ENCODE data around the gene DENND1A.

Gene DENND1A

GRCh38 chr9:123686131-123686828 is 243.6 kb downstream of the DENND1A start:
- DNase-seq (ENCODE audit: low read depth in 2 of 2): no peak

GRCh38 chr9:123685489-123686083 is 244.3 kb downstream of the DENND1A start:
- DNase-seq (ENCODE audit: low read depth in 2 of 2): no peak

GRCh38 chr9:123684393-123685149 is 245.4 kb downstream of the DENND1A start:
- no peak for DNase-seq (ENCODE audit: low read depth in 2 of 2)

- no peak for DNase-seq (ENCODE audit: low read depth in 2 of 2)
These were observed 247.2 kb downstream of the DENND1A start for GRCh38 chr9:123682746-123683145.

- no peak for DNase-seq (ENCODE audit: low read depth in 2 of 2)
These were observed 249.6 kb downstream of the DENND1A start for GRCh38 chr9:123680352-123680751.

- no peak for DNase-seq (ENCODE audit: low read depth in 2 of 2)
These were observed 250.5 kb downstream of the DENND1A start for GRCh38 chr9:123679330-123679987.

GRCh38 chr9:123678878-123679329 is 251.0 kb downstream of the DENND1A start:
- DNase-seq (ENCODE audit: low read depth in 2 of 2): no peak

- no peak for DNase-seq (ENCODE audit: low read depth in 2 of 2)
These were observed 251.7 kb downstream of the DENND1A start for GRCh38 chr9:123678038-123678877.

GRCh38 chr9:123676869-123677268 is 253.1 kb downstream of the DENND1A start:
- DNase-seq (ENCODE audit: low read depth in 2 of 2): no peak

- DNase-seq (ENCODE audit: low read depth in 2 of 2): no peak
These were observed 260.6 kb downstream of the DENND1A start for GRCh38 chr9:123669346-123669745.

- DNase-seq (ENCODE audit: low read depth in 2 of 2): no peak
These were observed 266.4 kb downstream of the DENND1A start for GRCh38 chr9:123663529-123663928.

- DNase-seq (ENCODE audit: low read depth in 2 of 2): no peak
These were observed 267.7 kb downstream of the DENND1A start for GRCh38 chr9:123662057-123662776.

- DNase-seq (ENCODE audit: low read depth in 2 of 2): no peak
These were observed 269.0 kb downstream of the DENND1A start for GRCh38 chr9:123660691-123661466.

GRCh38 chr9:123659358-123659757 is 270.6 kb downstream of the DENND1A start:
- DNase-seq (ENCODE audit: low read depth in 2 of 2): no peak

- DNase-seq (ENCODE audit: low read depth in 2 of 2): no peak
These were observed 271.1 kb downstream of the DENND1A start for GRCh38 chr9:123658792-123659191.

GRCh38 chr9:123657941-123658340 is 272.0 kb downstream of the DENND1A start:
- DNase-seq (ENCODE audit: low read depth in 2 of 2): no peak

GRCh38 chr9:123657099-123657498 is 272.8 kb downstream of the DENND1A start:
- no peak for DNase-seq (ENCODE audit: low read depth in 2 of 2)

GRCh38 chr9:123656565-123656964 is 273.4 kb downstream of the DENND1A start:
- no peak for DNase-seq (ENCODE audit: low read depth in 2 of 2)

- DNase-seq (ENCODE audit: low read depth in 2 of 2): no peak
These were observed 274.1 kb downstream of the DENND1A start for GRCh38 chr9:123655681-123656423.
